HG03469 (cell line): ENCODE data around the gene ANO4.

Experiments
- ATAC-seq: cut with Tn5 transposase; IDR thresholded peaks from one replicate; pipeline ENCODE4 v1.9.1; 2021; ENCODE audit warnings: mild to moderate bottlenecking, moderate library complexity, moderate number of reproducible peaks; ENCODE audit not compliant: unreplicated experiment

Gene ANO4

GRCh38 chr12:100801320-100801719 lies 6.7 kb downstream of the ANO4 start:
- no peak for ATAC-seq

- no peak for ATAC-seq
These were observed 14.2 kb downstream of the ANO4 start for GRCh38 chr12:100808777-100809176.

- no peak for ATAC-seq
These were observed 25.7 kb downstream of the ANO4 start for GRCh38 chr12:100820314-100820713.

- no peak for ATAC-seq
These were observed 29.4 kb downstream of the ANO4 start for GRCh38 chr12:100823963-100824362.

GRCh38 chr12:100824476-100824875 lies 29.9 kb downstream of the ANO4 start:
- no peak for ATAC-seq

- ATAC-seq, result no peak
These were observed 31.7 kb downstream of the ANO4 start for GRCh38 chr12:100826323-100826722.

- no peak for ATAC-seq
These were observed 33.4 kb downstream of the ANO4 start for GRCh38 chr12:100827901-100828520.

- no peak for ATAC-seq
These were observed 35.6 kb downstream of the ANO4 start for GRCh38 chr12:100830003-100830795.

GRCh38 chr12:100833282-100833681 lies 38.7 kb downstream of the ANO4 start:
- no peak for ATAC-seq

GRCh38 chr12:100840748-100841147 lies 46.2 kb downstream of the ANO4 start:
- no peak for ATAC-seq

GRCh38 chr12:100842156-100842555 lies 47.6 kb downstream of the ANO4 start:
- ATAC-seq, result no peak

- ATAC-seq, result no peak
These were observed 48.5 kb downstream of the ANO4 start for GRCh38 chr12:100843061-100843460.

GRCh38 chr12:100845095-100845494 lies 50.5 kb downstream of the ANO4 start:
- ATAC-seq, result no peak

GRCh38 chr12:100851637-100852036 lies 57.1 kb downstream of the ANO4 start:
- ATAC-seq, result no peak

GRCh38 chr12:100857418-100857817 lies 62.8 kb downstream of the ANO4 start:
- no peak for ATAC-seq

- ATAC-seq, result no peak
These were observed 63.4 kb downstream of the ANO4 start for GRCh38 chr12:100857971-100858370.

GRCh38 chr12:100858656-100859055 lies 64.1 kb downstream of the ANO4 start:
- no peak for ATAC-seq

- no peak for ATAC-seq
These were observed 64.6 kb downstream of the ANO4 start for GRCh38 chr12:100859063-100859627.

GRCh38 chr12:100860611-100861010 lies 66.0 kb downstream of the ANO4 start:
- no peak for ATAC-seq

- no peak for ATAC-seq
These were observed 68.1 kb downstream of the ANO4 start for GRCh38 chr12:100862676-100863075.

- no peak for ATAC-seq
These were observed 69.8 kb downstream of the ANO4 start for GRCh38 chr12:100864366-100864765.
